B cell (primary cell): ENCODE measurements around the gene NFATC1.

Experiments used
- CTCF ChIP-seq: fragments of 200-600 bp; IDR thresholded peaks from one replicate; pipeline ENCODE4 v1.8.0; 2022; ENCODE audit warnings: antibody characterized with exemption, mild to moderate bottlenecking
- EZH2 ChIP-seq: IDR thresholded peaks from 2 replicates; pipeline ENCODE4 v1.6.1; 2012; ENCODE audit warnings: borderline replicate concordance, low read depth, mild to moderate bottlenecking, moderate library complexity, low read length; ENCODE audit not compliant: insufficient read depth, poor library complexity, severe bottlenecking

- TF ChIP-seq CTCF (no peak), EZH2 (no peak)
Observed at GRCh38 chr18:79511671-79512301, 116.1 kb downstream of the NFATC1 start.
